HG03378 (cell line): ENCODE results near the gene SLAMF1.
A peak's percentile ranks its signal among the peaks of the same experiment; 100 is the strongest.

Experiments used
- ATAC-seq: cut with Tn5 transposase; IDR thresholded peaks from one replicate; pipeline ENCODE4 v1.9.1; 2021; ENCODE audit warnings: mild to moderate bottlenecking, moderate library complexity; ENCODE audit not compliant: unreplicated experiment

SLAMF1 gene

DNA sequence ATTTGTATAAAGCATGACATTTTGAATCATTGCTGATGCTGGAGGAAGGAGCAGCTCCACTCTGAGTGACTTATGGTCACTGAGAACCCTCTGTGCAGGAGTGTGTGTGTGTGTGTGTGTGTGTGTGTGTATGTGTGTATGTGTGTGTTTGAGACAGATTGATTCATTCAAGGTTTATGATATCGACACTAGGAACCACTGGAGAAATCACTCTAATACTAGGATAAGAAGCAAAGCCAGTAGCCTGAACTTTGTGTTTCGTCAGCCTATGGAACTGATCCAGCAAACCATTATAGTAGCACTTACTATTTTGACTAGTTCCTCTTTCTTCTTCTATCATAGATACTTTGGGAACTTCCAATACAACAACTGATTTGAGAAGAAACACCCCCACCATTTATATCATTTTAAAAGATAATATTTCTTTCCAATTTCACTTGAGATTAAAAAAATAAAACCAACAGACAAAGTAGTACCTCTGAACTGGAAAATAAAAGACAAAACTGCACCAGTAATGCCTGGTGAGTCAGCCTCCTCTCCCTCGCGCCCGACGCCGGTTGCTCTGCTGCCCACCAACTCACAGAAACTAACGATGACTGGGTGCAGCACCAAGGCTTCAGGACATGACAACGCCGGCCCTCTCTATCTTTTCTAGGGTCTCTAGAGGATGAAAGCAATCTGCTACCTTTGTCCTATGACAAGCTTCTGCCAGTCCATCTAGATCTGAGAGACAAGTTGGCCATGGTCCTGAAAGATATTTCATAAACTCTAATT is 20.9 kb downstream of the SLAMF1 start:
- ATAC-seq: no peak

DNA sequence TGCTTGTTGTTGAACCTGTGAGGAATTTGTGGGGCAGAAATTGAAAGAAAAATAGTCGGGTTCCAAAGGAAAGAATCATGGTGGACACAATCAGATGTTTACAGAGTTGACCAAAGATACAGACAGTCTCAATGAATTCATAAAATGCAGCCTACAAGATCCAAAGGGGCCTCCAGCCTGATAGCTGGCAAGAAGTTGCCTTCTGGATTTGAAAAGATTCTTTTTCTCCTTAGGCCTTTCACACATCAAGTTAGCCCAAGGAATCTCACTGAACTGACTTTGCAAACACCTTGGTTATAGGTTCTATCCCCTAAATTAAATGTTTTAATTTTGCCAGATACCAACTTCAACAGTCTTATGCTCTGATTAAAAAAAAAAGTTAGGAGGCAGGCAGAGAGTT is 21.5 kb downstream of the SLAMF1 start:
- ATAC-seq: no peak

- peak; percentile 22 for ATAC-seq
These were observed 22.4 kb downstream of the SLAMF1 start for GRCh38 chr1:160624464-160624863.

GRCh38 chr1:160623862-160624261 is 23.0 kb downstream of the SLAMF1 start:
- ATAC-seq: peak; percentile 16

GRCh38 chr1:160623227-160623633 is 23.6 kb downstream of the SLAMF1 start:
- ATAC-seq: no peak

- ATAC-seq: no peak
These were observed 24.2 kb downstream of the SLAMF1 start for GRCh38 chr1:160622501-160623226.

DNA sequence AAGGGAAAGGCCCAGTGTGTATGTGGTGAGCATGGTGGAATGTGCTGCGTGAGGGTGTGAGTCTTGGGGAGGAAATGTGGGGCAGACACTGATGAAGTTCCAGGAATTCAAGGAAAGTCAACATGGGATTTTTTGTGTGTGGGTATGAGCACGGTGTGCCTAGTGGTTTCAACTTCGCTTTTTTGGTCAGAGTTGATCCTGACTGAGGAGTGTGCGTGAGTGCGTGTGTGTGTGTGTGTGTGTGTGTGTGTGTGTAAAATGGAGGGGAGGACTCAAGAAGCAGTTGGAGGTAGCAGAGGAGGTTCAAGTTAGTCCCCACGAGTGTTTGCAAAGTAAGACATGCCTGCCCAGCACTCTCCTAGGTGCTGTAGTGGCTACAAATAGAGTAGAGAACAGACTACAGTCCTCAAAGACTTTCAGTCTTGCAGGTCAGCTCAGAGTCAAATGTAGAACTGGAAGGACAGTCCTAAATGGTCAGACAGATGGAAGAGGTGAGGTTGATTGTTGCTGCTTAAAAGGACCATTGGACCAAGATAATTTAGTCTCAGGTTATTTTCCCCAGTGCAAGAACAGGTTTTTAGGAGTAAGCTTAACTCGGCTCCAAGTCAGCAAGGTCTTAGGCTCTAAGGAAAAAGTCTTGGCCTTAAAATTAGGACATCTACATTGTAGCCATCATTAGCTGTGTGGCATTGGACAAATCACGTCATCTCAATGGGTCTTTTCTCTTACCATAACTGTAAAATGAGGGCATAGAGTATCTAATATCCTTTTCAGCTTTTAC is 25.0 kb downstream of the SLAMF1 start:
- no peak for ATAC-seq

DNA sequence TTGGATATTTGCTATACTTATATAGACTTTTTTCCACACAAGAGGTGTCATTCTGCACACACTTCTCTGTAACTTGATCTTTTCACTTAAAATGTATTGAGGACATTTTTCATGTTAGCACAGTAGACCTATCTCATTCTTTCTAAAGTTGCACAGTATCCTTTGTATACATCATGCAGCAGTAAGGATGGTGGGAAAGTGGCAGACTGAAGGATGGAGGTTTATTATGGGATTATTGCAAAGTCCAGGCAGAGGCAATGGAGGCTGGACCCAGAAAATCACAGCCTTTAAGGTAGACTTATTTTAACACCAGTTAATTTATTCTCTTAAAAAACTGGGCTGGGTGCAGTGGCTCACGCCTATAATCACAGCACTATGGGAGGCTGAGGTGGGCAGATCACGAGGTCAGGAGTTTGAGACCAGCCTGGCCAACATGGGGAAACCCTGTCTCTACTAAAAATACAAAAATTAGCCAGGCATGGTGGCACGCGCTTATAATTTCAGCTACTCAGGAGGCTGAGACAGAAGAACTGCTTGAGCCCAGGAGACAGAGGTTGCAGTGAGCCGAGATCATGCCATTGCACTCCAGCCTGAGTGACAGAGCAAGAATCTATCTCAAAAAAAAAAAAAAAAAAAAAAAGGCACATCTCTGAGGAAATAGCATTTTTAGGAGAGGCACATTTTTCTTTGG is 25.8 kb downstream of the SLAMF1 start:
- ATAC-seq: no peak

DNA sequence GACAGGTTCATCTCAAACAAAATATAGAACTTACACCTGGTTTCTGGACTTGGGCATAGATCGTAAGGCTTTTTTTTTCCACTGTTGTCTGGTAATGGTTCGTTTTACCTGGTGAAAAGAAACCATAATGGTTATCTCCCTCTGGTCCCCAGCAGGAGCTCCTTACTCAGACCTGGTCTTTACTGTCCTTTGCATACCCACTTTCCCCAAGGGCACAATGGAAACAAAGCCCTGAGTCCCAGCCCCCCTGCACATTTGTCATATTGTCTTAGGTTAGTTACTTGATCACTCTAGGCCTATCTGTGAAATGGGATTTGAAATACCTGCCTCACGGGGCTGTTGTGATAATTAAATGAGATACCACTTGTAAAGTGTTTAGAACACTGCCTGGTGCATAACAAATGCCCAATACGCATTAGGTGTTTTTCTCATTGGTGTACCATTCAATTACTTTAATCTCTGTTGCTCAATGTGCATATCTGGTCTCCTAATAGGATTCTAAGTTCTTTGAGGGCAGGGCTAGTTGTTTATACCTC is 27.0 kb downstream of the SLAMF1 start:
- ATAC-seq: no peak

GRCh38 chr1:160618763-160619274 is 28.0 kb downstream of the SLAMF1 start:
- ATAC-seq: no peak

GRCh38 chr1:160618327-160618726 is 28.5 kb downstream of the SLAMF1 start:
- ATAC-seq: no peak

- no peak for ATAC-seq
These were observed 31.2 kb downstream of the SLAMF1 start for GRCh38 chr1:160615660-160616059.

GRCh38 chr1:160614410-160614809 is 32.4 kb downstream of the SLAMF1 start:
- no peak for ATAC-seq

DNA sequence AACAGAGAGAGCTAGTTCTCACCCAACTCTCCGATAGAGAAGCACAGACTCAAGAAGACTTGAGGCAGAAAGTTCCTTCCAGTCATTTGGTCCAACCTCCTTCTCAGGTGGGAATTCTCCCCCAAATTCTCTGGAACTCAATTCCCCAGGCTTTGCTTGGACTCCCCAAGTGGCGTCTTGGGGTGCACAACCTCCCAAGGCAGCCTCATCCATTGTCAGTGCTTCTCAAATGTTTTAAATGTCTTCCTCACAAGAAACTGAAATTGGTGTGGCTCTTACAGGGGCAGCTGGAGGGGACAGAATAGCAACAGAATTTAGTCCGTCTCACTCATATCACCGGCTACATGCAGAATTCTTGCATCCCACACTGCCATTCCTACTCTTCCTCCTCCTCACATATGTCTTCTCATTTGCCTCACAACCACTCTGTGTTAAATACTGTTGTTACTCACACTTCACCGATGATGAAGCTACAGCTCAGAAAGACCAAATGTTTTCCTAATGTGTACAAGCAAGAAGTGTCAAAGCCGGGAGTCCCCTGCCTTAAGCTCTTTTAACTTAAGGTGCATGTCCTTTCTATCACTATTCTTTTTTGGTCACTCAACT is 34.1 kb downstream of the SLAMF1 start:
- no peak for ATAC-seq

DNA sequence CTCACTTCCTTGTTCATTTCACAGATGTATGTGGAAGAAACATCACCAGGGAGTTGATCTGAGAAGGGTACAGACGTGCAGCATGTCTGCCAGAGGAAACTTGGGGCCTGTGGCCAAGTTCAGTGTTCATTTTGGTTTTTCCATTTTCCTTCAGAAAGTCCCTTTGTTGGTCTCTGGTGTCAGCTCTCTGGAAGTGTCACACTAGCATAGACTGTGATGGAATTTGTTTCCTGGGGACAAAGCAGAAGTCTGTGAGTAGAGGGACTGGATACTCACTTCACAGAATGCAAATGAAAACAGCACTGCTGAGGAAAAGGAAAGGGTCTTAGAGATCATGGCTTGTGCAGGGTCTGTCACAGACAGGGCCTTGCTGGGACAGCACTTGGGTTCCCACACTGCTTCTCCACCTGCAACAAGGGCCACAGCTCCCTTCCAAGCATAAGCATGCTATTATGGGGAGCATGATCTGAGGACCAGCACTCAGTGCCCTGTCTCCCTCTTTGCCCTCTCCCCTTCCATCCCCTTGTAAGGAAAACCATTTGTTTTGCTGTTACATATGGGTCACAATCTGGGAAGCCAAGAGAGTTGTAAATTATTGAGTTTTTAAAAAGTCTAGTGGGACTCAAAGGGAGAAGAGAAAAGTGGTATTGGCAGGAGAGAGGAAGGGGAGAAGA is 36.1 kb downstream of the SLAMF1 start:
- no peak for ATAC-seq

DNA sequence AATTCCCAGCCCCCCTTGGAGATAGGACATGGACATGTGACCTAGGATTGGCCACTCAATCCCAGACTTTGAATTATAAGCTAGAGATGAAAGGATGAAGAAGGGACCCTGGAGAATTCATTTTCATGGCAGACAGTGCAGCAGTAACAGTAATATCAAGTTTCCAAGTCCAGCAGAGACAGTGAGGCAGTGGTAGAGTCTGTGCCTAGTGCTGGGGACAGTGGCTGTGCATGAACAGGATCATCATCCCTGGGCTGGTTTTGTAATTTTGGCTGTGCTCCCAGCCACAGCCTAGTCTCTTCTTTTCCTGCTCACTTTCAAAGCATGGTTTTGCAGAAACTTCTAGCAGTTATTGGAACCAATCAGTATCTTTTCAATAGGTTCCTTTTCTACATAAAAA is 37.9 kb downstream of the SLAMF1 start:
- no peak for ATAC-seq

- no peak for ATAC-seq
These were observed 38.3 kb downstream of the SLAMF1 start for GRCh38 chr1:160608514-160608913.

- no peak for ATAC-seq
These were observed 38.8 kb downstream of the SLAMF1 start for GRCh38 chr1:160608057-160608456.

GRCh38 chr1:160607672-160608032 is 39.2 kb downstream of the SLAMF1 start:
- no peak for ATAC-seq
